Ammon's horn (tissue), 1 donor: ENCODE data around the gene TRIM14.
"Not testable (repeated sequence)": the region's sequence is repeated elsewhere in the genome, so short reads cannot be mapped to it uniquely, and the experiment has no call there.

Source experiments
- DNase-seq: peaks from one replicate; pipeline ENCODE4 v3.0.0-alpha.2; 2016; ENCODE audit warnings: low spot score

The TRIM14 gene

DNA sequence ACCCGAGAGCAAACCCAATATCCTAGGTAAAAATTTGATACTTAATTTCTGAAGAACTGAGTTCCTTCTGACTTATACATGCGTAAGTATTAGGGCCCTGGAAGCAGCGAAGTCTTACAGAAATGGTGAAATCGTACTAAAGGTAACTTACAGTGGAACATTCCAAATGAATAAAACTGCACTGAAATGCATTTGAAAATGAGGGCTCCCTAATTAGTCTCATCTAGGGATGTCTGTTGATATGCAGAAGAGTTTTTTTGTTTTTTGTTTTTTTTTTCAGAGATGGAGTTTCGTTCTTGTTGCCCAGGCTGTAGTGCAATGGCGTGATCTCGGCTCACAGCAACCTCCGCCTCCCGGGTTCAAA, 72.9 kb downstream of the TRIM14 start:
- DNase-seq, result no peak

DNA sequence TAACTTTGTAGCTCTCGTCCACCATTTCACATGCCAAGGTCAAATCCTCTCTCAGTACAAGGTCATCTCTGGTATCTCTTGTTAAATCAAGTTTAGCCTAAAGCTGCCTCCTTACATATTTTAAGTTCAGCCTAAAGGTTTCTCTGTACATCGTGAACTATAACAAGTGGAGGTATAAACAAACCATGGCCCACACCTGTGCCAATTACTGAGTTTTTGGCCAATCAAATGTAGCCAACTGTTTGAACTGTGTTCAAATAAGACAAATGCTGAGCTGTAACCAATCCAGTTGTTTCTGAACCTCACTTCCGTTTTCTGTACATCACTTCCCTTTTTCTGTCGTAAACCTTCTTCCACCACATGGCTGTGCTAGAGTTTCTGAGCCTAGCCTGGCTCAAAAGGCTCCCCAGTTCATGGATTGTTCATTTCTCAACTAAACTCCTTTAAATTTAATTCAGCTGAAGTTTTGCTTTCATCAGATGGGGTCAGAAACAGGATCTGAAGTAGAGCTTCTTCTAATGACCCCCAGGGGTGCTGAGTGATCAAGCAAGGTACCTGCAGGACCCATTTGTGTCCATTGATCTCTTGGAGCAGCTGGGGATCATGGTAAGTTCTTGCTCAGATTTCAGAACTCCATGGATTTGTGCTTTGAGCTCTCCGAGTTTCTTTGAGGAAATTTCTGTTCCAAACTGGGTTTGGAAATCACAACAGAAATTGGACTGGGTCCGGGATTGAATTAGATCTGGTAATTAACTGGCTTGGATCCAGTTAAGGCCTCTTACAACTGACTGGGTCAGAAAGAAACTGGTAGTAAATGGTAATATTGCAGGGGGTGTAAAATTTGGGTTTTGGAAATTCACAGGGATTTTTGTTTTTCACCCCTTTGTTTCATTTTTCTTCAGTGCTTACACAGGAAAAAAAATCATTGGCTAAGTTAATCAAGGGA, 73.5 kb downstream of the TRIM14 start:
- peak; percentile 48 for DNase-seq

DNA sequence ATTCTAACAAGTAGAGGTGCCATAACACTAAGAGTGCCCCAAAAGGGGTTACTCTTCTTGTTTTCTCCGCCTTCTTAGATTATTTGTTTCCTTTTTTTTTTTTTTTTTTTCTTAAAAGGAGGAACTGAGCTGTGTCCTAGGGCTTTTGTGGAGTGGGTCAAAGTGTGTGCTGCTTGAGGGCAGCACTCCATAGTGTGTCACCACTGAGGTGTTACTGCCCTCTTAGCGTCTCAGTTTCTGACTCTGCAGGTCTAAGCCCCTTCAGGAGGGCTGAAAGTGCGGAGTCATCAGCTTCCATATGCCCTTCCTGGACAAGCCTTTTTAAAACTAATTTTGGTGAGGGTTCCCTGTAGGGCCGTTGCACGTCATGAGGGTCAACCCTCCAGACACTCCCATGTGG, 75.1 kb downstream of the TRIM14 start:
- DNase-seq, result no peak

DNA sequence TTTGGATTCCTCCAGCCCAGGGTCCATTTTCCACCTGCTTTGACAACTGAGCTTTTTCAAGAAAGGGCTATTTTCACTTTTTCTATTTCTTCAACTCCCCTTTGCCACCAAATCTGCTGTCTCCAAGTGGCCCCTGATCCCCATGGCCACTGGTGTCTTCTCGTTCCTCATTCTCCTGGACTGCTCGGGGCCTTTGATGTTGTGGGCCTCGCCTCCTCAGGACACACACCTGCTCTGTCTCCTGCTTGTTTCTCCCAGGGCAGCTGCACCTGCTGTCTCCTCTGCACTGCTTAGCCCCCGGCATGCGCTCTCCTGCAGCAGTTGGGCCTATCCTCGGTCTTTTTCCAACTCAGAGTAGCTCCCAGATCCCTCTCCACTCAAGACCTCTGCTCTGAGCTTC, 78.8 kb downstream of the TRIM14 start:
- no peak for DNase-seq

DNA sequence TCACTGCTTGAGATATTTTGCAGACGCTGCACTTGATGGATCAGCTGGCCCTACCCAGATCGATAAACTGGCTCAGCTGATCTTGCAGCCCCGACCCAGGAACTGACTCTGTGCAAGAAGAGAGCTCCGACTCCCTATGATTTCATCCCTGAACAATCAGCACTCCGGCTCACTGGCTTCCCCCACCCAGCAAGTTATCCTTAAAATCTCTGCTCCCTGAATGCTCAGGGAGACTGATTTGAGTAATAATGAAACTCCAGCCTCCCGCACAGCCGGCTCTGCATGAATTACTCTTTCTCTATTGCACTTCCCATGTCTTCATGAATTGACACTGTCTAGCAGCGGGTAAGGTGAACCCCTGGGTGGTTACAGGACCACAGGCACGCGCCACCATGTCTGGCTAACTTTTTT, 79.4 kb downstream of the TRIM14 start:
- no peak for DNase-seq

DNA sequence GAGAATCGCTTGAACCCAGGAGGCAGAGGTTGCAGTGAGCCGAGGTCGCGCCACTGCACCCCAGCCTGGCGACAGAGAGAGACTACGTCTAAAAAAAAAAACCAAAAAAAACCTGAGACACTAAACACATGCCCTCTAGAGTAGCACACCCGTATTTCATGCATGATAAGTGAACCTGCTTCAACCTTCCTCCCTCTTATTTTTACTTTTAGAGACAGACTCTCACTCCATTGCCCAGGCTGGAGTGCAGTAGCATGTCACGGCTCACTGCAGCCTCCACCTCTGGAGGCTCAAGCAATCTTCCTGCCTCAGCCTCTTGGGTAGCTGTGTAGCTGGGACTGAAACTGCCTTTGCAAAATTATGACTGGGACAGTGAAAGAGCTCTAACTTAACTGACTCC, 80.1 kb downstream of the TRIM14 start:
- DNase-seq, result no peak

DNA sequence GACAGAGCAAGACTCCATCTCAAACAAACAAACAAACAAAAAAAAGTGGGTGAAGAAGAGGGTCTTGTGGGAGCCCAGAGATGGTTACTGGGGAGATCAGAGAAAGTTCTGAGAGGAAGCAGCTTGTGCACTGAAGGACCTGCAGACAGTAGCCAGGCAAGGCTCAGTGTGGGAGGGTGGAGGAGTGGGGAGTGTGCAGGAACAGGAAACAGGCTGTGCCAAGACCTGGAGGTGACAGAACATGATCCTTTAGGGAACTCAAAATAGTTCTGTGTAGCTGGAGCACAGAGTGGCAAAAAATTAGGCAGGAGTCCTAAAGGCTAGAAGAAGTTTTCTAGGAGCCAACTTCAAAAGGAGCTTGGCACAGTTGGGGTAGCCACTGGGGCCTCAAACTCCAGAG, 81.7 kb downstream of the TRIM14 start:
- DNase-seq, result no peak

DNA sequence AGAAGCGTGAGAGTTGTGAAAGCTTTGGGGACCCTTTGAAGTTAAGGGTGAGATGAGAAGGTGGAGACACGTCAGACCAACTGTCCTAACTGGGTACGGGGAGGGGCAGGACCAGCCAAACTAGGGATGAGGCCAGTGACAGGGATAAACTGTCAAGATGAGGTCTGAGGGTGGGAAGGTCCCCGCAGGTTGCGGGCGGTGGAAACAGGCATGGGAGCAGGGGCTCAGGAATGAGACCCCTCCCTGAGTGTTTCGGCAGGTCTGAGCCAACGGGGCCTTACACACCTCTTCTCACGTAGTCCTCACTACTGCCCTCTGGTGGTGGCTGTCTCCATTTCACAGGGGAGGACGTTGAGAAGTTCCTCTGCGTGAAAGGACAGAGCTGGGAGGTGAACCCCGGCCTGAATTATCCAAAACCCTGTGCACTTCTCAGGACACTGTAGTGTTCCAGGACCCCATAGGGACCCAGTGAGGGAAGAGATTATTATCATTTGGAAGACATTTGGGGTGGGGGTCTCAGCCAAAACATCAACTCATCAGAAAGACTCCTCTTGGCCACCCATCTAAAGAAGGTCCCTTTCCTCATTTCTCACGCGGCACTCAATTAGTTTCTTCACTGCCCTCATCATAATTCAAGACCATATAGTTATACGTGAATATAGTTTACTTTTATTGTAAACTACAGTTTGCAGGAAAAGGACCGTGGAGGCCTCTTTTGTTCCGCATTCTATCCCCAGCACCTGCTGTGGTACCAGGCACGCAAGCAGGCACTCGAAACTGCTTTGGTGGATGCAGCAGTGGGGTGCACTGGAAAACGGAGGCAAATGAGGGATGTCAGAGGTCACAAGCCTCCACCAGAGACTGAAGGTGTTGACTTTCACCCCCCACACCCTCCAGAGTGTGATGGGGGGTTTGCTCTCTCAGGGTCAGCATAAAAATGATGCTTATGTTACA, 84.2 kb downstream of the TRIM14 start:
- peak; percentile 89 for DNase-seq

DNA sequence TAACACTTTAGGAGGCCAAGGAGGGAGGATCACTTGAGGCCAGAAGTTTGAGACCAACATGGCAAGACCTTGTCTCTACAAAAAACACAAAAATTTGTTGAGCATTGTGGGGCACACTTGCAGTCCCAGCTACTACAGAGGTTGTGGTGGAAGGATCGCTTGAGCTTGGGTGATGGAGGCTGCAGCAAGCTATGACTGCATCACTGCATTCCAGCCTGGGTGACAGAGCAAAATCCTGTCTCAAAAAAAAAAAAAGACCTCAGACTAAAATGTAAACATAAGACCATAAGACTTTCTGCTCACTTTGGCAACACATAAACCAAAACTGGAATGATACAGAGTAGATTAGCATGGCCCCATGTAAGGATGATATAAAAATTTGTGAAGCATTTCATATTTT, 87.1 kb downstream of the TRIM14 start:
- no peak for DNase-seq

DNA sequence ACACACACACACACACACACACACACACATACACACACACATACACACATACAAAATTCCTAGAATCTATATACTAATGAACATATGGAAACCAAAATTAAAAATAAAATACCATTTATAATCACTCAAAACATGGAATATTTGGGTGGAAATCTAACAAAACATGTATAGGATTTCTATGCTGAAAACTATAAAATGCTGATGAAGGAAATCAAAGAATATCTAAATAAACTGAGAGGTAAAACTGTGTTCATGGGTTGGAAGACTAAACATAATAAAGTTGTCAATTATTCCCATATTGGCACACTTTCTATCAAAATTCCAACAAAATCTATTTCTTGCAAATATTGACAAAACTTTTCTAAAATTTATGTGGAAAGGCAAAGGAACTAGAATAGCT, 87.9 kb downstream of the TRIM14 start:
- no peak for DNase-seq

DNA sequence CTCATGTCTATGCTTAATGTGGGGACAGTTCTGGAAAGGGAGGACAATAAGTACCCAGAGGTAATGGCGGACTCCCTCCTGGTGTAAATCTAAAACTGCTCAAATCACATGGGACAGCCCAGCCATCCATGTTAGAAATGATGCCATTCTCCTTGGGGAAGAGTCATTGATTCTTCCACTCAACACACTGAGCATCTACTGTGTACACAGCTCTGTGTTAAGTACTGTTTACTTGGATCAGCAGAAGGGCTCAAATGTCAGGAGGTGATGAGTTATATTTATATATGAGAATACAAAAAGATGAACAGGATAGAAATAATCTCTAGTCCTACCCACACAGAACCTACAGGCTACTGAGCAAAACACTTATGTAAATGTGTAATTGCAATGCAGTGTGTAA, 94.3 kb downstream of the TRIM14 start:
- no peak for DNase-seq

DNA sequence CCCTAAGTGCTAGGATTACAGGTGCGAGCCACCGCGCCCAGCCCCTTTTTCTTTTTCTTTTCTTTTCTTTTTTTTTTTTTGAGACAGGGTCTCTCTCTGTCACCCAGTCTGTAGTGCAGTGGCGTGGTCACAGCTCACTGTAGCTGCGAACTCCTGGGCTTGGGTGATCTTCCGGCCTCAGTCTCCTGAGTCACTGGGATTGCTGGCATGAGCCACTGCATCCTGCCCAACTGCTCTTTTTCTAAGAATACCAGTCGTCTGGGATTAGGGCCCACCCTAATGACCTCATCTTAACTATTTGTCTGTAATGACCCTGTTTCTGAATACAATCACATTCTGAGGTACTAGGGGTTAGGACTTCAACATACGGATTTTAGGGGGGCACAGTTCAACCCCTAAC, 96.6 kb downstream of the TRIM14 start:
- DNase-seq, result no peak

DNA sequence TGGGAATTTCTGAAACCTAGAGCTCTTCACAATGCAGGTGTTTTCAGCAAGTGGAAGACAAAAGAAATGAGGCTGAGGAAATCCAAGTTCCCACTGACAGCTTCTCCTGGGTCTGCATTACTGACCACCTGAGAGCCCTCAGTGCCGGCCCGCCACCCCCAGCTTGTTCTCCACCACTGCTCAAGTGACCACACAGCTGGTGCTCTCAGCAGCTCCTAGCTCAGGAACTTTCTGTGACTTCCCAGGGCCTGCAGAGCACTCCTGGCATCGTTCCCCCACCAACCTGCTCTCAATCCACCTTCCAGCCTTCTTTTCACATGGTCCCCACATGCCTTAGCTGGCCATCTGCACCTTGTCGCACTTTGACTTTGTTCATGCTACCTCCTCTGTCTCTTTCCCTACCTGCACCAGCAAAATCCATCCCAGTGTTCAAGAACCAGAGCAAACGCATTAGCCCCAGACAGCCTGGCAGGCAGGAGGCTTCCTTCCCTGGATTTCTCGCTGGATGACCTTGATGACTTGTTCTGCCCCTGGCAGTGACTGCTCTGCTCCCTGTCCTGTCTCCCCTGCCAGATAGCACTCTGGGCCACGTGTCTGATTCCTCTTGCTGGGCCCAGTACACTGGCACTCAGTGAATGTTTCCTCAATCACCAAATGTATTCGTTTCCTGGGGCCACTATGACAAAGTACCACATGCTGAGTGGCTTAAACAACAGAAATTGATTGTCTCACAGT, 97.5 kb downstream of the TRIM14 start:
- no peak for DNase-seq

DNA sequence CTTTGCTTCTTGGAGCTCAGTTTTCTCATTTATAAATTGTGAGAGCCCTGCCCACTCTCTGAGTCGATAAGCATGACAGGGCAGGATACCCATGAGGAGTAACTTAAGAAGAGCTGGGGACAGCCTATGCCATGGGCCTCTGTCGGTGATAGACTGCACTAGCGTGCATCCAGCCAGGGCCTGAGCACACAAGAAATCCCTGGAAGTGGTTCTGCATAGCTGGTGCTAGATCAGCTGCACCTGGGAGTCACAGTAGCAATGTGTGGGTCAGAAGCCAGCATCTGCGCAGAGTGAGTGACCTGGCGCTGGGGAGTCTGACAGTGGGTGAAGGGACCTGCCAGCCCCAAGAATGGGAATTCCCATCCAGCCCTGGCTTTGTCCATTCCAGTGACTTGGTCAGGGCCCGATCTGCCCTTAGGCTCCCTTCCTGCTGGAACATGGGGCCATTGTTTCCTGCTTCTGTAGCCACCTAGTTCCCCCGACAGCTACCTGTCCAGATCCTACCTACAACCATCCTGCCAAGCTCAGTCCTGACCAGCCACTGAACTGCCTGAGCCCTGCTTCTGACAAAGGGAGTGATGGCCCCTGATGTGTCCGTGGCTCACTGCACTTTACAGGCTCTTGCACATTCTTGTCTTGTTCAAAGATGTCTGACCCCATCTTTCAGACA, 98.4 kb downstream of the TRIM14 start:
- no peak for DNase-seq

DNA sequence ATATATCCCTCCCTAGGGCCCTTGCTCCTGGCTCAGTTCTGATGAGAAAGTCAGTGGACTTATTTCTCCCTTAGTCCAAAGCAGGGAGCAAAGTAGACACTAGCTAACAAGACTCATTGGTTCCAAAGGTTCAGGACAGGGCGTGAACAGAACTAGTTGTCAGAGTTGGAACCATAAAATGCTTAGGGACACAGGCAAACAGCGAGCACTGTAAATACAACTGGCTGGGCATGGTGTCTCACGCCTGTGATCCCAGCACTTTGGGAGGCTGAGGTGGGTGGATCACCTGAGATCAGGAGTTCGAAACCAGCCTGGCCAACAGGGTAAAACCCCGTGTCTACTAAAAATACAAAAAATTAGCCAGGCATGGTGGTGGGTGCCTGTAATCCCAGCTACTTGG, 99.2 kb downstream of the TRIM14 start:
- not testable (repeated sequence) for DNase-seq
